Karpas-422 (cell line): ENCODE results near the gene USP54. TPM values are rescaled to one million over a fixed set of nuclear protein-coding genes. Genes with fewer than 3 reads are reported as not detected.
"Not testable (repeated sequence)": the region's sequence is repeated elsewhere in the genome, so short reads cannot be mapped to it uniquely, and the experiment has no call there.

ENCODE experiments used
- DNase-seq: peaks from one replicate; pipeline ENCODE4 v3.0.0-alpha.2; 2015
- H2AFZ ChIP-seq: fragments of 200-600 bp; sonication (generic); 2 replicates; pipeline ENCODE4 v1.6.1; 2014; ENCODE audit warnings: antibody characterized with exemption, low read length, mixed read lengths
- H3K27ac ChIP-seq: fragments of 200-600 bp; sonication (generic); 2 replicates; pipeline ENCODE4 v1.5.1; 2014; ENCODE audit warnings: mild to moderate bottlenecking, low read length, moderate library complexity
- H3K27me3 ChIP-seq: fragments of 200-600 bp; sonication (generic); 2 replicates; pipeline ENCODE4 v1.6.1; 2014; ENCODE audit warnings: low read length, mixed read lengths
- H3K36me3 ChIP-seq: fragments of 200-600 bp; sonication (generic); 2 replicates; pipeline ENCODE4 v1.6.1; 2014; ENCODE audit warnings: low read length, mixed read lengths; ENCODE audit not compliant: insufficient read depth
- H3K4me1 ChIP-seq: fragments of 200-600 bp; sonication (generic); 2 replicates; pipeline ENCODE4 v1.6.1; 2014; ENCODE audit warnings: mild to moderate bottlenecking, low read length, mixed read lengths
- H3K4me2 ChIP-seq: fragments of 200-600 bp; sonication (generic); 2 replicates; pipeline ENCODE4 v1.6.1; 2014; ENCODE audit warnings: low read length, low read depth, mild to moderate bottlenecking; ENCODE audit not compliant: poor library complexity, severe bottlenecking
- H3K4me3 ChIP-seq: fragments of 200-600 bp; sonication (generic); 2 replicates; pipeline ENCODE4 v1.5.1; 2014; ENCODE audit warnings: mild to moderate bottlenecking, antibody characterized with exemption, low read length, mixed read lengths
- H3K79me2 ChIP-seq: fragments of 200-600 bp; sonication (generic); 2 replicates; pipeline ENCODE4 v1.6.1; 2014; ENCODE audit warnings: mild to moderate bottlenecking, low read length, mixed read lengths
- H3K9ac ChIP-seq: fragments of 200-600 bp; sonication (generic); 2 replicates; pipeline ENCODE4 v1.6.0; 2014; ENCODE audit warnings: low read length
- H3K9me2 ChIP-seq: fragments of 200-600 bp; sonication (generic), shearing (Covaris generic); replicated peaks from 2 replicates; pipeline ENCODE4 v1.6.0; 2014; ENCODE audit warnings: mild to moderate bottlenecking, low read length, moderate library complexity; ENCODE audit not compliant: insufficient read depth
- H3K9me3 ChIP-seq: fragments of 300-700, 200-600 bp; sonication (generic); 2 replicates; pipeline ENCODE4 v1.6.1; 2014; ENCODE audit warnings: low read length, mixed read lengths
- H4K20me1 ChIP-seq: fragments of 200-600 bp; sonication (generic); 2 replicates; pipeline ENCODE4 v1.6.1; 2014; ENCODE audit warnings: mild to moderate bottlenecking, antibody characterized with exemption, low read length, low read depth; ENCODE audit not compliant: insufficient read depth
- total RNA-seq: library from RNA; depleted of rRNA; stranded (reverse); fragments of >200 nt; shearing (Covaris generic); gene quantifications from 2 replicates; pipeline ENCODE4 v1.2.3, GENCODE V29; 2014; ENCODE audit warnings: low replicate concordance

The USP54 gene
- total RNA-seq, 1 experiment from 2014 or later: 10.7 TPM

- no peak overlapping the region for H3K9ac ChIP-seq
- no peak overlapping the region for H3K4me3 ChIP-seq
- H3K27ac ChIP-seq: no peak overlapping the region
- no peaks in the 10 kb centered on the region for H3K9me2 ChIP-seq
- no peaks in the 10 kb centered on the region for H3K79me2 ChIP-seq
- H3K4me2 ChIP-seq: no peak overlapping the region
- H3K4me1 ChIP-seq: no peaks in the 10 kb centered on the region
- no peaks in the 10 kb centered on the region for H4K20me1 ChIP-seq
- H3K9me3 ChIP-seq: no peaks in the 10 kb centered on the region
- no peak for DNase-seq
- H2AFZ ChIP-seq: no peak overlapping the region
- H3K36me3 ChIP-seq: no peaks in the 10 kb centered on the region; the same call in 1 of the 2 replicates
- H3K27me3 ChIP-seq: no peaks in the 10 kb centered on the region
Observed at GRCh38 chr10:73584737-73585136, 6.4 kb downstream of the USP54 start.

DNA sequence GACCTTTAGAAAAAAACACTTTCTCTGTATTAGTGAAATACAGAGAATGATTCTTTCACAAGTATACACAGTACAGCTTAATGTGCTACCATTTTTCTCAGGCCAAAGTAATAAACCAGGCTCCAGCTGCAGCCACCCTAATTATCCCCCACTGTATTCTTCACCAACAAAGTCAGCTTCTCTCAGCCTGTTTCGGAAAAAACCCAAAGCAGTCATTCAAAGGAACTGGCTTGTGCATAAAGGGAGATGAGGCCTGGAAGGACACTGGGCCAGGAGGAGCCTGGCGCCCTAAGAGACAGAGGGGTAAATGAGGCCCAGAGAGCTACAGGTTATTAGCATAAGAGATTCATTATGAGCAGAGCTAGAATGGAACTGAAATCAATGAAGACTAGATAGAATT, 9.2 kb downstream of the USP54 start:
- H3K9me3 ChIP-seq: no peaks in the 10 kb centered on the region
- no peak overlapping the region for H3K4me2 ChIP-seq
- H3K9ac ChIP-seq: no peak overlapping the region
- no peaks in the 10 kb centered on the region for H4K20me1 ChIP-seq
- no peaks in the 10 kb centered on the region for H3K79me2 ChIP-seq
- H3K4me1 ChIP-seq: no peaks in the 10 kb centered on the region
- no peaks in the 10 kb centered on the region for H3K9me2 ChIP-seq
- H2AFZ ChIP-seq: no peak overlapping the region
- H3K4me3 ChIP-seq: no peak overlapping the region
- H3K27ac ChIP-seq: no peak overlapping the region
- no peaks in the 10 kb centered on the region; the same call in 1 of the 2 replicates for H3K36me3 ChIP-seq
- H3K27me3 ChIP-seq: no peaks in the 10 kb centered on the region
- no peak for DNase-seq

DNA sequence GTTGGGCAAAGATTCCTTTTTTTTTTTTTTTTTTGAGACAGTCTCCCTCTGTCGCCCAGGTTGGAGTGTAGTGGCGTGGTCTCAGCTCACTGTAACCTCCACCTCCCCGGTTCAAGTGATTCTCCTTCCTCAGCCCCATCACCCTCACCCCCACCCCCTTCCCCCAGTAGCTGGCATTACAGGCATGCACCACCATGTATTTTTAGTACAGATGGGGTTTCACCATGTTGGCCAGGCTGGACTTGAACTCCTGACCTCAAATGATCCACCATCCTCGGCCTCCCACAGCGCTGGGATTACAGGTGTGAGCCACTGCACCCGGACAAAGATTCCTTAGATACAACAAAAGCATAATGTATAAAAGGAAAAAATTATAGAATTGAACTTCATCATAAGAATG, 12.2 kb downstream of the USP54 start:
- not testable (repeated sequence) for H3K27ac ChIP-seq, H2AFZ ChIP-seq, H3K27me3 ChIP-seq, H3K36me3 ChIP-seq, DNase-seq, H3K4me1 ChIP-seq, H3K9me2 ChIP-seq, H3K79me2 ChIP-seq, H3K4me3 ChIP-seq, H4K20me1 ChIP-seq, H3K4me2 ChIP-seq, H3K9ac ChIP-seq, H3K9me3 ChIP-seq

DNA sequence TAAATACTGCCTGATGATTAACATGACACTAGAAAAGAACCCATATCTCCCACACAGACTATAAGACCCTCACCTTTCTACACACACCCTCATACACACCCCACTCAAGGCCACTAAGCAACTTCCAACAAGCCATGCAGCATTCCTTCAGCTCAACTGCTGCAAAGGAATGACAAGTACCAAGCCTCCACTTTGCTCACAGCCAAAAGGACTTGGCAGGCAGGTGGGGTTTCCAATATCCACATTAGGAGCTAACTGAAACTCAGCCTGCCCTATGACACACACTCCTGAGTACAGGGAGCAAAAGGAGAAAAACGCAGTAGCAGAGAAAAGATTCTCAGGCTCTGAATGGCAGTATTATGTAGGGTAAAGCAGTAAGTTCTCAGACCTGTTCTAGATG, 13.4 kb downstream of the USP54 start:
- Histone ChIP-seq H3K79me2 (no peaks in the 10 kb centered on the region), H3K36me3 (no peaks in the 10 kb centered on the region), H3K4me1 (no peaks in the 10 kb centered on the region), H3K4me2 (no peak overlapping the region), H2AFZ (no peak overlapping the region), H3K9me3 (no peaks in the 10 kb centered on the region), H3K4me3 (no peak overlapping the region), H3K9ac (no peak overlapping the region), H3K27me3 (no peaks in the 10 kb centered on the region), H4K20me1 (no peaks in the 10 kb centered on the region), H3K27ac (no peak overlapping the region), H3K9me2 (no peaks in the 10 kb centered on the region)
- no peak for DNase-seq

DNA sequence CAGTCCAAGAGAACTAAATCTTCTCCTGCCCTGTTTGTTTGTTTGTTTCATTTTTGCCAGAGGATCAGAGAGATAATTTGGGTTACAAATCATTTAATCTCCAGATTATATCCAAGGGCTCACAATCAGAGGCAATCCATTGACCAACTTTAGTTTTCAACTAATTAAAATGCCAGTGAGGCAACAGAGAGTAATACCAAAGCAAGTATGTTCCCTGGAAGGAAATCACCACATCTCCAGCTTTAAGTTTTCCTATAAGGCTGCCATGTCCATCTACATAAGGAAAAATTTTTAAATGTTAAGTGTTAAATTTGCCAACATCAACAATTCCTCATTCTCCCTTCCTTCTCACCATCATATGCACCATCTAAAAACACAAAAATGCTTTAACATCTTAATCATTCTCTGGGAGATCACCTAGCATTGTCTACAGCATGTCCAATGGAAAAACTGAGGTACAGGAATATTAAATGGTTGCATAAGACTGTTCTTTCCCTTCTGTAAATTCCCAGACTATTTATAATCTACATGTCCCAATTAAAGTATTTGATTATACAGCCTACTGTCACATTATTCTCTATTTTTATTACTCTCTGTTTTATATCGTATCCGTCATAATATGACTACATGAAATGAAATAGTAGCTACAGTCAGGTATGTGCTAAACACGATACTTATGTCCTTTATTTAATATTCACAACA, 14.1 kb downstream of the USP54 start:
- Histone ChIP-seq H3K27me3 (no peaks in the 10 kb centered on the region), H3K9me2 (no peaks in the 10 kb centered on the region), H2AFZ (no peak overlapping the region), H3K9ac (no peak overlapping the region), H3K4me3 (no peak overlapping the region), H3K4me2 (no peak overlapping the region), H3K4me1 (no peaks in the 10 kb centered on the region), H3K27ac (no peak overlapping the region), H3K9me3 (no peaks in the 10 kb centered on the region), H4K20me1 (no peaks in the 10 kb centered on the region), H3K36me3 (no peaks in the 10 kb centered on the region), H3K79me2 (no peaks in the 10 kb centered on the region)
- DNase-seq: no peak

DNA sequence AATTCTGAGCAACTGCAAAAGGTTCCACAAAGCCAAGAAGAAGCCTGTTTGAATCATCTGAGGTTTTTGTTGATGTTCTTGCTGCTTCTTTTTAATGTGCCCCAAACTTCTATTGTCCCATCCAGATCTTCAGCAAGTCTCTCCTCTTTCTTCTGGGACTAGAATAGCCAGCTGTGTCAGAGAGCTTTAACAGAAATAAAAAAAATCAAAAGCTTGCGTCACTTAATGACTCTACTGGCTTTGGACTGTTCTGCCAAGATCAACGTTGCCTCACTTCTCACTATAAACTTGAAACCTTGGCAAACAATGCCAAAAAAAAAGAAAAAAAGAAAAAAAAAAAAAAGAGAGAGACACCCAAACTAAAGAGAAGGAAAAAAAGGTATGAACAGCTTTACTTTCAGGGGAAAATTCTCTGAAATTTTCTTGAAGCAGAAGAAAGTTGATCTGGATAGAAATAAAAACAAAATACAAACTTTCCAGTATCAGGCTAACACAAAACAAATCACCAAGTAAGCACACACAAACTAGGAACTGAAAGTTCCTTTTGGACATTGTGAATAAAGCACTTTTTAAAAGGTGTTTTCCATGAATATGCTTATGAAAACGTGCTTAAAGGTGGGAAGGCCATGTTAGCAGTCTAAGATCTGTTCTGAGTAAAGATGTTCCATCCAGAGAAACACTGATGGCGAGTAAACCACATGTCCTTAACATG, 14.8 kb downstream of the USP54 start:
- Histone ChIP-seq H3K36me3 (no peaks in the 10 kb centered on the region), H3K9me2 (no peaks in the 10 kb centered on the region), H4K20me1 (no peaks in the 10 kb centered on the region), H3K27ac (no peak overlapping the region), H3K4me2 (no peak overlapping the region), H2AFZ (no peak overlapping the region), H3K27me3 (no peaks in the 10 kb centered on the region), H3K9me3 (no peaks in the 10 kb centered on the region), H3K9ac (no peak overlapping the region), H3K4me3 (no peak overlapping the region), H3K4me1 (no peaks in the 10 kb centered on the region), H3K79me2 (no peaks in the 10 kb centered on the region)
- no peak for DNase-seq

GRCh38 chr10:73567025-73567424, 24.1 kb downstream of the USP54 start:
- H3K9ac ChIP-seq, H3K4me2 ChIP-seq, H3K9me2 ChIP-seq, H3K4me1 ChIP-seq, H3K27ac ChIP-seq, H2AFZ ChIP-seq, H3K36me3 ChIP-seq, H3K4me3 ChIP-seq, H3K9me3 ChIP-seq, H3K27me3 ChIP-seq, H3K79me2 ChIP-seq, DNase-seq, H4K20me1 ChIP-seq: not testable (repeated sequence)

GRCh38 chr10:73561192-73561591, 29.9 kb downstream of the USP54 start:
- no peaks in the 10 kb centered on the region for H3K9me3 ChIP-seq
- H3K9me2 ChIP-seq: no peaks in the 10 kb centered on the region
- H3K27me3 ChIP-seq: no peaks in the 10 kb centered on the region
- H3K4me2 ChIP-seq: no peak overlapping the region
- H3K9ac ChIP-seq: no peak overlapping the region
- no peaks in the 10 kb centered on the region for H3K79me2 ChIP-seq
- DNase-seq: no peak
- no peak overlapping the region for H2AFZ ChIP-seq
- H3K27ac ChIP-seq: no peak overlapping the region
- H3K4me3 ChIP-seq: no peak overlapping the region
- H3K4me1 ChIP-seq: no peaks in the 10 kb centered on the region
- no peaks in the 10 kb centered on the region for H3K36me3 ChIP-seq
- H4K20me1 ChIP-seq: no peaks in the 10 kb centered on the region
